ENCODE results near the gene LAG3.

GRCh38 chr12:6824901-6825381 is 52.6 kb downstream of the LAG3 start:
- TF ChIP-seq CTCF (conservative IDR thresholded peaks at IDR 0.05; ENCODE audit: low read length) (no peak), EZH2phosphoT487 (IDR thresholded peaks at IDR 0.05; ENCODE audit: borderline replicate concordance) (no peak)

Data from Loucy (cell line).